ENCODE data around the gene C1orf167.

DNA sequence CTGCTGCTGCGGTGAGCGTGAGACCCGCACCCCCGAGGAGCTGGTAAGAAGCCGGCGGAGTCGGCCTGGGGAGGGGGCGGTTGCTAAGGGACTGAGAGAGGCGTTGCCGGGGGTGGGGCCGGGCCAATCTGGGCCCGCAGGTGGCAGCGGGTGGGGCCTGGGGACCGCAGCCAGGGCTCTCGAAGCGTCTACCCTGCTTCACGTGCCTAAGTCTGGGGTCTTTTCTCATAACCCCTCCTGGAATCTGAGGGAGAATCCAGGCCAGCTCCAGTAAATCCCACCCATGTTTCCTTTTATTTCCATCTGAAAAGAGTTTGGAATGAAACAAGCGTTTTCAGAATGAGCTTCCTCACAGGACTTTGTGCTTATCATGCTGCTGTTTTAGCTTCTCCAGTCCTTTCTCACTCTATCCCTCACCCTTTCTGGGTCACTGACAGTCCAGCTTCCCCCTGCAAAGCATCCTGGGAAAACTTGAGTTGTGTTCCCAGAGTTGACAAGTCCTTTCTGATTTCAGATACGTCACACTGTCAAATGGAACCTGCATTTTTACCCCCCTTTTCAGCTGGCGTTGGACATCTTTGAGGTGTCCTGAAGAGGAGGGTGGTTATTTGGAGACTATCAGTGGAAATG, 44.4 kb downstream of the C1orf167 start:
- TF ChIP-seq, protein P1, sequence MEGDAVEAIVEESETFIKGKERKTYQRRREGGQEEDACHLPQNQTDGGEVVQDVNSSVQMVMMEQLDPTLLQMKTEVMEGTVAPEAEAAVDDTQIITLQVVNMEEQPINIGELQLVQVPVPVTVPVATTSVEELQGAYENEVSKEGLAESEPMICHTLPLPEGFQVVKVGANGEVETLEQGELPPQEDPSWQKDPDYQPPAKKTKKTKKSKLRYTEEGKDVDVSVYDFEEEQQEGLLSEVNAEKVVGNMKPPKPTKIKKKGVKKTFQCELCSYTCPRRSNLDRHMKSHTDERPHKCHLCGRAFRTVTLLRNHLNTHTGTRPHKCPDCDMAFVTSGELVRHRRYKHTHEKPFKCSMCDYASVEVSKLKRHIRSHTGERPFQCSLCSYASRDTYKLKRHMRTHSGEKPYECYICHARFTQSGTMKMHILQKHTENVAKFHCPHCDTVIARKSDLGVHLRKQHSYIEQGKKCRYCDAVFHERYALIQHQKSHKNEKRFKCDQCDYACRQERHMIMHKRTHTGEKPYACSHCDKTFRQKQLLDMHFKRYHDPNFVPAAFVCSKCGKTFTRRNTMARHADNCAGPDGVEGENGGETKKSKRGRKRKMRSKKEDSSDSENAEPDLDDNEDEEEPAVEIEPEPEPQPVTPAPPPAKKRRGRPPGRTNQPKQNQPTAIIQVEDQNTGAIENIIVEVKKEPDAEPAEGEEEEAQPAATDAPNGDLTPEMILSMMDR (IDR thresholded peaks at IDR 0.05) = no peak
- TF ChIP-seq POLR2A (IDR thresholded peaks at IDR 0.05) (no peak), POLR2AphosphoS5 (IDR thresholded peaks at IDR 0.05; ENCODE audit: insufficient read depth in 1 of 2, low read depth in 1 of 2) (no peak)
